H1 (cell line): ENCODE results near the gene CSDE1. TPM values are rescaled to one million over a fixed set of nuclear protein-coding genes. Genes with fewer than 3 reads are reported as not detected.

Experiments used
- CBX5 ChIP-seq: fragments of 300-800, 300-1000 bp; sonication (generic); IDR thresholded peaks from 2 replicates; pipeline ENCODE4 v1.7.1; 2016; ENCODE audit warnings: antibody characterized with exemption, low read length, low read depth
- CEBPB ChIP-seq: IDR thresholded peaks from 2 replicates; pipeline ENCODE4 v1.6.1; 2012; ENCODE audit warnings: low read depth, low read length
- JUN ChIP-seq: IDR thresholded peaks from 2 replicates; pipeline ENCODE4 v1.6.1; 2011; ENCODE audit warnings: low read depth, mild to moderate bottlenecking, improper control_type of control experiment, low read length
- NRF1 ChIP-seq: IDR thresholded peaks from 2 replicates; pipeline ENCODE4 v1.6.1; 2011; ENCODE audit warnings: mild to moderate bottlenecking, low read depth, low read length, improper control_type of control experiment
- POU5F1 ChIP-seq: IDR thresholded peaks from 2 replicates; pipeline ENCODE4 v1.6.1; 2011; ENCODE audit warnings: low read depth, mild to moderate bottlenecking, low read length, moderate library complexity
- RFX5 ChIP-seq: IDR thresholded peaks from 2 replicates; pipeline ENCODE4 v1.6.1; 2011; ENCODE audit warnings: low read depth, low read length, improper control_type of control experiment, borderline replicate concordance
- RNF2 ChIP-seq: fragments of 200-900, 300-1000 bp; sonication (generic); IDR thresholded peaks from 2 replicates; pipeline ENCODE4 v1.7.1; 2016; ENCODE audit warnings: borderline replicate concordance, low read depth, mild to moderate bottlenecking, antibody characterized with exemption, low read length; ENCODE audit not compliant: poor library complexity, severe bottlenecking; ENCODE audit errors: missing control alignments
- SP4 ChIP-seq: IDR thresholded peaks from 2 replicates; pipeline ENCODE4 v1.6.1; 2012; ENCODE audit warnings: low read length, inconsistent platforms
- polyA plus RNA-seq, 7 experiments: library from polyadenylated mRNA; depleted of rRNA in 3 of 7; stranded (reverse) in 5 of 7; unstranded in 2 of 7; fragments of >200 nt in 5 of 7; fragments of 200-250 nt in 2 of 7; gene quantifications; 1 replicate in 5 of 7; 2 replicates in 1 of 7; 4 replicates in 1 of 7; pipeline versions ENCODE4 v1.2.1 to v1.2.3, GENCODE V29; 2011 to 2013; ENCODE audit warnings: missing spikeins in 2 of 7, mixed read lengths in 2 of 7
- total RNA-seq: library from RNA; stranded (reverse); fragmentation: NEBNext Ultra II Directional; extraction: Animal tissue kit (Norgen Biotek cat#: 25700); gene quantifications from 2 replicates; pipeline ENCODE4 v1.2.1, GENCODE V29; 2021
- TF ChIP-seq, protein P1 (sequence below): IDR thresholded peaks from 2 replicates; pipeline ENCODE4 v1.6.1; 2012; ENCODE audit warnings: low read length, inconsistent platforms

CSDE1 gene
- total and polyA plus RNA-seq, 2 of the 8 experiments (the other 6 are each of a cell fraction or from before 2014, with no cell fraction given) = 149 to 635 TPM

DNA sequence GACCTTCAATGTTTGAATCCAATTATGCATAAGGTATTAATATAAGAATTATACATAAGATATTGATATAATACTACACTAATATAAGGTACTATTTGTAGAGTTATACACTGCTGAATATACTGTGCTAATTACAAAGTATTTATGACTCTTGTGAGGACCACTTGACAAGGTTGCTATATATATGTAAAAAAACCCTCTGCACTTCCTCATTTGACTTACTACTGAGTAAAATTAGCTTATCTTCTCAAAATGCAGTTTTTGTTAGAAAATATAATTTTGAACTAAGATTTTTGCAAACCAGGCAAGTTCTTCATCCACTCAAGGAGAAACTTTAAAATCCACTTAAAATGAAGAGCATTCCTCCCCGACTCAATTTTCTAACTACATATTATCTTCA is 14.2 kb upstream of the CSDE1 start (continued):
- TF ChIP-seq, protein P1, sequence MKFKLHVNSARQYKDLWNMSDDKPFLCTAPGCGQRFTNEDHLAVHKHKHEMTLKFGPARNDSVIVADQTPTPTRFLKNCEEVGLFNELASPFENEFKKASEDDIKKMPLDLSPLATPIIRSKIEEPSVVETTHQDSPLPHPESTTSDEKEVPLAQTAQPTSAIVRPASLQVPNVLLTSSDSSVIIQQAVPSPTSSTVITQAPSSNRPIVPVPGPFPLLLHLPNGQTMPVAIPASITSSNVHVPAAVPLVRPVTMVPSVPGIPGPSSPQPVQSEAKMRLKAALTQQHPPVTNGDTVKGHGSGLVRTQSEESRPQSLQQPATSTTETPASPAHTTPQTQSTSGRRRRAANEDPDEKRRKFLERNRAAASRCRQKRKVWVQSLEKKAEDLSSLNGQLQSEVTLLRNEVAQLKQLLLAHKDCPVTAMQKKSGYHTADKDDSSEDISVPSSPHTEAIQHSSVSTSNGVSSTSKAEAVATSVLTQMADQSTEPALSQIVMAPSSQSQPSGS = no peak
- no peak for TF ChIP-seq RFX5
- TF ChIP-seq JUN = no peak
- TF ChIP-seq NRF1 = no peak
- no peak for TF ChIP-seq POU5F1
- TF ChIP-seq CBX5 = no peak
- no peak for TF ChIP-seq SP4
- no peak for TF ChIP-seq CEBPB
- TF ChIP-seq RNF2 = no peak
